Osteocyte (in vitro differentiated cells): ENCODE data around the gene AHCTF1. TPM values are rescaled to one million over a fixed set of nuclear protein-coding genes. Genes with fewer than 3 reads are reported as not detected.
A peak's percentile ranks its signal among the peaks of the same experiment; 100 is the strongest.

Source experiments
- DNase-seq: peaks from one replicate; pipeline ENCODE4 v3.0.0; 2021; ENCODE audit warnings: mixed read lengths; ENCODE audit not compliant: unreplicated experiment; ENCODE audit errors: extremely low spot score
- H3K27ac Mint-ChIP-seq: one replicate; pipeline ENCODE4 v1.8.0; 2021; ENCODE audit warnings: mild to moderate bottlenecking, mixed read lengths; ENCODE audit not compliant: unreplicated experiment
- H3K27me3 Mint-ChIP-seq: one replicate; pipeline ENCODE4 v1.8.0; 2021; ENCODE audit warnings: mixed read lengths; ENCODE audit not compliant: unreplicated experiment
- H3K36me3 Mint-ChIP-seq: one replicate; pipeline ENCODE4 v1.8.0; 2021; ENCODE audit warnings: mixed read lengths; ENCODE audit not compliant: unreplicated experiment
- H3K4me1 Mint-ChIP-seq: one replicate; pipeline ENCODE4 v1.8.0; 2021; ENCODE audit warnings: mixed read lengths; ENCODE audit not compliant: unreplicated experiment
- H3K4me3 Mint-ChIP-seq: one replicate; pipeline ENCODE4 v1.8.0; 2021; ENCODE audit warnings: mild to moderate bottlenecking, moderate library complexity, mixed read lengths; ENCODE audit not compliant: unreplicated experiment
- H3K9me3 Mint-ChIP-seq: one replicate; pipeline ENCODE4 v1.8.0; 2021; ENCODE audit warnings: mixed read lengths; ENCODE audit not compliant: unreplicated experiment
- CTCF ChIP-seq: fragments of 200-600 bp; sonication (generic); IDR thresholded peaks from 2 replicates; pipeline ENCODE4 v1.5.0; 2021; ENCODE audit warnings: antibody characterized with exemption, mild to moderate bottlenecking, moderate library complexity
- total RNA-seq: library from RNA; stranded (reverse); gene quantifications from 2 replicates; pipeline ENCODE4 v1.2.1, GENCODE V29; 2021

The AHCTF1 gene
- total RNA-seq, 1 donor from 2014 or later: 30.4 TPM

- no peaks in the 10 kb centered on the region for H3K9me3 Mint-ChIP-seq
- no peak for DNase-seq
- no peak overlapping the region for H3K4me3 Mint-ChIP-seq
- TF ChIP-seq CTCF: no peak
- peaks cover 24% of the 10 kb centered on the region for H3K4me1 Mint-ChIP-seq
- no peak overlapping the region for H3K27ac Mint-ChIP-seq
- no peaks in the 10 kb centered on the region for H3K36me3 Mint-ChIP-seq
- H3K27me3 Mint-ChIP-seq: no peaks in the 10 kb centered on the region
Observed at GRCh38 chr1:246933893-246934292, 2.1 kb upstream of the AHCTF1 start.

- peak overlapping the region; percentile 88 for H3K4me3 Mint-ChIP-seq
- no peaks in the 10 kb centered on the region for H3K27me3 Mint-ChIP-seq
- no peak for DNase-seq
- no peak for TF ChIP-seq CTCF
- H3K4me1 Mint-ChIP-seq: peaks cover 31% of the 10 kb centered on the region
- no peaks in the 10 kb centered on the region for H3K36me3 Mint-ChIP-seq
- H3K9me3 Mint-ChIP-seq: no peaks in the 10 kb centered on the region
- H3K27ac Mint-ChIP-seq: peak overlapping the region; percentile 92
Observed at GRCh38 chr1:246932366-246932700, 585 bp upstream of the AHCTF1 start.

GRCh38 chr1:246930830-246931548 is 759 bp downstream of the AHCTF1 start:
- peak overlapping the region; percentile 86 for H3K27ac Mint-ChIP-seq
- peaks cover 31% of the 10 kb centered on the region for H3K4me1 Mint-ChIP-seq
- TF ChIP-seq CTCF: no peak
- peaks cover 4% of the 10 kb centered on the region for H3K9me3 Mint-ChIP-seq
- no peaks in the 10 kb centered on the region for H3K27me3 Mint-ChIP-seq
- peak overlapping the region; percentile 81 for H3K4me3 Mint-ChIP-seq
- peak; percentile 85 for DNase-seq
- peaks cover 4% of the 10 kb centered on the region for H3K36me3 Mint-ChIP-seq

- no peak for TF ChIP-seq CTCF
- Mint-ChIP-seq H3K27ac (no peak overlapping the region), H3K4me1 (peaks cover 43% of the 10 kb centered on the region), H3K4me3 (no peak overlapping the region), H3K36me3 (peaks cover 5% of the 10 kb centered on the region), H3K9me3 (peaks cover 5% of the 10 kb centered on the region), H3K27me3 (no peaks in the 10 kb centered on the region)
- DNase-seq: no peak
Observed at GRCh38 chr1:246925997-246926626, 5.6 kb downstream of the AHCTF1 start.

GRCh38 chr1:246923900-246924299 is 7.8 kb downstream of the AHCTF1 start:
- Mint-ChIP-seq H3K4me3 (no peak overlapping the region), H3K27ac (no peak overlapping the region), H3K36me3 (peaks cover 5% of the 10 kb centered on the region), H3K4me1 (peaks cover 29% of the 10 kb centered on the region), H3K9me3 (peaks cover 5% of the 10 kb centered on the region), H3K27me3 (no peaks in the 10 kb centered on the region)
- TF ChIP-seq CTCF: no peak
- DNase-seq: no peak
